Smooth muscle cell (in vitro differentiated cells): ENCODE data around the gene ATG14. TPM values are rescaled to one million over a fixed set of nuclear protein-coding genes. Genes with fewer than 3 reads are reported as not detected.
A peak's percentile ranks its signal among the peaks of the same experiment; 100 is the strongest.

Source experiments
- DNase-seq: peaks from one replicate; lab custom pipeline; 2025; ENCODE audit not compliant: unreplicated experiment; lab: John Stamatoyannopoulos, UW
- H2AFZ ChIP-seq: fragments of 200-600 bp; sonication (generic); 2 replicates; pipeline ENCODE4 v1.6.0; 2016; ENCODE audit warnings: antibody characterized with exemption, low read depth, mild to moderate bottlenecking
- H3F3A ChIP-seq: fragments of 200-600 bp; sonication (generic); 2 replicates; pipeline ENCODE4 v1.6.0; 2017; ENCODE audit warnings: antibody characterized with exemption, low read depth
- H3K27ac ChIP-seq: fragments of 200-600 bp; sonication (generic); 2 replicates; pipeline ENCODE4 v1.5.1; 2016; ENCODE audit warnings: low read depth, mild to moderate bottlenecking
- H3K27me3 ChIP-seq: fragments of 200-600 bp; sonication (generic); 2 replicates; pipeline ENCODE4 v1.6.1; 2016; ENCODE audit warnings: low read depth, mild to moderate bottlenecking
- H3K36me3 ChIP-seq: fragments of 200-600 bp; sonication (generic); 2 replicates; pipeline ENCODE4 v1.5.1; 2016; ENCODE audit warnings: low read depth
- H3K4me1 ChIP-seq: fragments of 200-600 bp; sonication (generic); 2 replicates; pipeline ENCODE4 v1.5.1; 2016; ENCODE audit warnings: low read depth
- H3K4me2 ChIP-seq: fragments of 200-600 bp; sonication (generic); 2 replicates; pipeline ENCODE4 v1.6.0; 2016; ENCODE audit warnings: mild to moderate bottlenecking
- H3K4me3 ChIP-seq: fragments of 200-600 bp; sonication (generic); 2 replicates; pipeline ENCODE4 v1.5.1; 2016; ENCODE audit warnings: mild to moderate bottlenecking
- H3K79me2 ChIP-seq: fragments of 200-600 bp; sonication (generic); 2 replicates; pipeline ENCODE4 v1.6.0; 2016; ENCODE audit warnings: low read depth, mild to moderate bottlenecking
- H3K9ac ChIP-seq: fragments of 200-600 bp; sonication (generic); 2 replicates; pipeline ENCODE4 v1.6.0; 2016; ENCODE audit warnings: low read depth
- H3K9me3 ChIP-seq: fragments of 200-600 bp; sonication (generic); replicated peaks from 2 replicates; pipeline ENCODE4 v1.5.1; 2016; ENCODE audit warnings: low read depth
- H4K20me1 ChIP-seq: fragments of 200-600 bp; sonication (generic); 2 replicates; pipeline ENCODE4 v1.6.0; 2016; ENCODE audit warnings: low read depth
- CTCF ChIP-seq: fragments of 200-600 bp; sonication (generic); IDR thresholded peaks from 2 replicates; pipeline ENCODE4 v1.5.1; 2017; ENCODE audit warnings: borderline replicate concordance, mild to moderate bottlenecking, antibody characterized with exemption; ENCODE audit not compliant: insufficient read depth, poor library complexity, severe bottlenecking
- WGBS: methylation state at CpG from one replicate; pipeline ENCODE4 v1.1.7; 2016; ENCODE audit warnings: low lambda C conversion rate; 5-methylcytosine and 5-hydroxymethylcytosine counted together
- polyA plus RNA-seq: library from polyadenylated mRNA; unstranded; fragments of >200 nt; fragmentation: Nextera tagmentation; extraction: Ambion mirVana; gene quantifications from 2 replicates; pipeline ENCODE4 v1.2.1, GENCODE V29; 2016
- total RNA-seq: library from RNA; depleted of rRNA; stranded (reverse); fragments of >200 nt; gene quantifications from 2 replicates; pipeline ENCODE4 v1.2.3, GENCODE V29; 2014

ATG14 gene
- total and polyA plus RNA-seq, 2 experiments from 2014 or later = 3.2 to 11.6 TPM

- Histone ChIP-seq H3K27me3 (no peaks in the 10 kb centered on the region), H3K27ac (no peak overlapping the region)
- 91% methylated on average over 2 of the region's 2 CpGs for WGBS
These were observed 54.7 kb downstream of the ATG14 start for GRCh38 chr14:55356913-55357312.

GRCh38 chr14:55355922-55356321 is 55.7 kb downstream of the ATG14 start:
- TF ChIP-seq CTCF = no peak

More at GRCh38 chr14:55356913-55357312, 54.7 kb downstream of the ATG14 start:
- no peak for TF ChIP-seq CTCF
- H3K9ac ChIP-seq = no peak overlapping the region
- peaks cover 25% of the 10 kb centered on the region for H4K20me1 ChIP-seq
- H3K4me3 ChIP-seq = no peak overlapping the region
- H3K4me2 ChIP-seq = no peak overlapping the region
- H3K36me3 ChIP-seq = no peaks in the 10 kb centered on the region
- H3F3A ChIP-seq = no peaks in the 10 kb centered on the region
- no peaks in the 10 kb centered on the region for H3K9me3 ChIP-seq
- peaks cover 3% of the 10 kb centered on the region for H3K4me1 ChIP-seq
- no peak overlapping the region for H2AFZ ChIP-seq
- DNase-seq = no peak
- no peaks in the 10 kb centered on the region for H3K79me2 ChIP-seq

GRCh38 chr14:55354500-55354899 is 57.1 kb downstream of the ATG14 start:
- no peaks in the 10 kb centered on the region for H3K79me2 ChIP-seq
- H3K4me1 ChIP-seq = peaks cover 3% of the 10 kb centered on the region
- H3K9ac ChIP-seq = no peak overlapping the region
- no peak for DNase-seq
- H3K36me3 ChIP-seq = no peaks in the 10 kb centered on the region
- peak; percentile 47 for TF ChIP-seq CTCF
- H3K27ac ChIP-seq = no peak overlapping the region
- H3K4me3 ChIP-seq = no peak overlapping the region
- no peaks in the 10 kb centered on the region for H3K9me3 ChIP-seq
- no peaks in the 10 kb centered on the region for H3K27me3 ChIP-seq
- 57% methylated on average over 5 of the region's 5 CpGs for WGBS
- no peak overlapping the region for H2AFZ ChIP-seq
- peaks cover 46% of the 10 kb centered on the region for H4K20me1 ChIP-seq
- no peaks in the 10 kb centered on the region for H3F3A ChIP-seq
- H3K4me2 ChIP-seq = no peak overlapping the region

More at GRCh38 chr14:55355922-55356321, 55.7 kb downstream of the ATG14 start:
- no peaks in the 10 kb centered on the region for H3F3A ChIP-seq
- no peaks in the 10 kb centered on the region for H3K79me2 ChIP-seq
- no peak overlapping the region for H3K27ac ChIP-seq
- H3K4me2 ChIP-seq = no peak overlapping the region
- H3K4me3 ChIP-seq = no peak overlapping the region
- H2AFZ ChIP-seq = no peak overlapping the region
- no peaks in the 10 kb centered on the region for H3K36me3 ChIP-seq
- peaks cover 34% of the 10 kb centered on the region for H4K20me1 ChIP-seq
- 97% methylated on average over 6 of the region's 6 CpGs for WGBS
- no peak overlapping the region for H3K9ac ChIP-seq
- no peak for DNase-seq
- H3K9me3 ChIP-seq = no peaks in the 10 kb centered on the region
- peaks cover 3% of the 10 kb centered on the region for H3K4me1 ChIP-seq
- no peaks in the 10 kb centered on the region for H3K27me3 ChIP-seq
